Osteocyte (in vitro differentiated cells): Measurements from ENCODE around the gene MAST1. TPM values are rescaled to one million over a fixed set of nuclear protein-coding genes. Genes with fewer than 3 reads are reported as not detected.

Experiments used
- DNase-seq: peaks from one replicate; pipeline ENCODE4 v3.0.0; 2021; ENCODE audit warnings: mixed read lengths; ENCODE audit not compliant: unreplicated experiment; ENCODE audit errors: extremely low spot score
- H3K27ac Mint-ChIP-seq: one replicate; pipeline ENCODE4 v1.8.0; 2021; ENCODE audit warnings: mild to moderate bottlenecking, mixed read lengths; ENCODE audit not compliant: unreplicated experiment
- H3K27me3 Mint-ChIP-seq: one replicate; pipeline ENCODE4 v1.8.0; 2021; ENCODE audit warnings: mixed read lengths; ENCODE audit not compliant: unreplicated experiment
- H3K36me3 Mint-ChIP-seq: one replicate; pipeline ENCODE4 v1.8.0; 2021; ENCODE audit warnings: mixed read lengths; ENCODE audit not compliant: unreplicated experiment
- H3K4me1 Mint-ChIP-seq: one replicate; pipeline ENCODE4 v1.8.0; 2021; ENCODE audit warnings: mixed read lengths; ENCODE audit not compliant: unreplicated experiment
- H3K4me3 Mint-ChIP-seq: one replicate; pipeline ENCODE4 v1.8.0; 2021; ENCODE audit warnings: mild to moderate bottlenecking, moderate library complexity, mixed read lengths; ENCODE audit not compliant: unreplicated experiment
- H3K9me3 Mint-ChIP-seq: one replicate; pipeline ENCODE4 v1.8.0; 2021; ENCODE audit warnings: mixed read lengths; ENCODE audit not compliant: unreplicated experiment
- total RNA-seq: library from RNA; stranded (reverse); gene quantifications from 2 replicates; pipeline ENCODE4 v1.2.1, GENCODE V29; 2021
- TF ChIP-seq, protein P1 (sequence below): fragments of 200-600 bp; sonication (generic); IDR thresholded peaks from 2 replicates; pipeline ENCODE4 v1.5.0; 2021; ENCODE audit warnings: antibody characterized with exemption, mild to moderate bottlenecking, moderate library complexity

Gene MAST1
- total RNA-seq, 1 donor from 2014 or later, result 0.32 TPM

GRCh38 chr19:12864721-12865715 lies 26.7 kb downstream of the MAST1 start:
- H3K36me3 Mint-ChIP-seq, result no peaks in the 10 kb centered on the region
- no peaks in the 10 kb centered on the region for H3K9me3 Mint-ChIP-seq
- H3K27me3 Mint-ChIP-seq, result peaks cover 14% of the 10 kb centered on the region
- H3K4me1 Mint-ChIP-seq, result peaks cover 5% of the 10 kb centered on the region
- H3K27ac Mint-ChIP-seq, result no peak overlapping the region
- DNase-seq, result no peak
- TF ChIP-seq, protein P1, sequence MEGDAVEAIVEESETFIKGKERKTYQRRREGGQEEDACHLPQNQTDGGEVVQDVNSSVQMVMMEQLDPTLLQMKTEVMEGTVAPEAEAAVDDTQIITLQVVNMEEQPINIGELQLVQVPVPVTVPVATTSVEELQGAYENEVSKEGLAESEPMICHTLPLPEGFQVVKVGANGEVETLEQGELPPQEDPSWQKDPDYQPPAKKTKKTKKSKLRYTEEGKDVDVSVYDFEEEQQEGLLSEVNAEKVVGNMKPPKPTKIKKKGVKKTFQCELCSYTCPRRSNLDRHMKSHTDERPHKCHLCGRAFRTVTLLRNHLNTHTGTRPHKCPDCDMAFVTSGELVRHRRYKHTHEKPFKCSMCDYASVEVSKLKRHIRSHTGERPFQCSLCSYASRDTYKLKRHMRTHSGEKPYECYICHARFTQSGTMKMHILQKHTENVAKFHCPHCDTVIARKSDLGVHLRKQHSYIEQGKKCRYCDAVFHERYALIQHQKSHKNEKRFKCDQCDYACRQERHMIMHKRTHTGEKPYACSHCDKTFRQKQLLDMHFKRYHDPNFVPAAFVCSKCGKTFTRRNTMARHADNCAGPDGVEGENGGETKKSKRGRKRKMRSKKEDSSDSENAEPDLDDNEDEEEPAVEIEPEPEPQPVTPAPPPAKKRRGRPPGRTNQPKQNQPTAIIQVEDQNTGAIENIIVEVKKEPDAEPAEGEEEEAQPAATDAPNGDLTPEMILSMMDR, result no peak
- H3K4me3 Mint-ChIP-seq, result no peak overlapping the region

DNA sequence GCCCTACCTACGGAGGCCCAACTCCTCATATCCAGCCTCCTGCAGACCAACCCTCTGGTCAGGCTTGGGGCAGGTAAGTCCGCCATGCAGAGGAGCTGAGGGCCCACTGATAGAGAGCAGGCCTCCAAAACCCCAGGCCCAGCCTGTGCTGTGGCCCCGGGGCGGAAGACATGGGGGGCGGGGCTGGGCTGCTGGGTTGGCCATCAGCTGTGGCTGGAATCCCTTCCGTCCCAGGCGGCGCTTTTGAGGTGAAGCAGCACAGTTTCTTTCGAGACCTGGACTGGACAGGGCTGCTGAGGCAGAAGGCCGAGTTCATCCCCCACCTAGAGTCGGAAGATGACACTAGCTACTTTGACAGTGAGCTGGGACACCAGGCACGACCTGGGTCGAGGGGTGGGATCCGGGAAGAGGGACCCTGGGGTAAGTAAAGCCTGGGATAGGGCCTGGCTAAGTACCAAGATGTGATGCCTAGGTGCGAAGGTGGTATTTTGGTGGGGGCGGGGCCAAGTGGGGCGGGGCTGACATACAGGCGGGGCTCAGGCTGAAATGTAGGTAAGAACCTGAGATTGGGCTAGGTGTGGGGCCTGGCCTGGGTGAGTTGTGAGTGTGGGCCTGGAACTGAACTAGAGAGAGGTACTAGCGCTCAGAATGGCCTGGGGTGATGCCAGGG lies 27.6 kb downstream of the MAST1 start:
- H3K4me1 Mint-ChIP-seq, result peaks cover 5% of the 10 kb centered on the region
- no peak for DNase-seq
- TF ChIP-seq, protein P1, result no peak
- peaks cover under 1% of the 10 kb centered on the region for H3K36me3 Mint-ChIP-seq
- no peak overlapping the region for H3K4me3 Mint-ChIP-seq
- H3K27ac Mint-ChIP-seq, result no peak overlapping the region
- no peaks in the 10 kb centered on the region for H3K9me3 Mint-ChIP-seq
- peaks cover 14% of the 10 kb centered on the region for H3K27me3 Mint-ChIP-seq

DNA sequence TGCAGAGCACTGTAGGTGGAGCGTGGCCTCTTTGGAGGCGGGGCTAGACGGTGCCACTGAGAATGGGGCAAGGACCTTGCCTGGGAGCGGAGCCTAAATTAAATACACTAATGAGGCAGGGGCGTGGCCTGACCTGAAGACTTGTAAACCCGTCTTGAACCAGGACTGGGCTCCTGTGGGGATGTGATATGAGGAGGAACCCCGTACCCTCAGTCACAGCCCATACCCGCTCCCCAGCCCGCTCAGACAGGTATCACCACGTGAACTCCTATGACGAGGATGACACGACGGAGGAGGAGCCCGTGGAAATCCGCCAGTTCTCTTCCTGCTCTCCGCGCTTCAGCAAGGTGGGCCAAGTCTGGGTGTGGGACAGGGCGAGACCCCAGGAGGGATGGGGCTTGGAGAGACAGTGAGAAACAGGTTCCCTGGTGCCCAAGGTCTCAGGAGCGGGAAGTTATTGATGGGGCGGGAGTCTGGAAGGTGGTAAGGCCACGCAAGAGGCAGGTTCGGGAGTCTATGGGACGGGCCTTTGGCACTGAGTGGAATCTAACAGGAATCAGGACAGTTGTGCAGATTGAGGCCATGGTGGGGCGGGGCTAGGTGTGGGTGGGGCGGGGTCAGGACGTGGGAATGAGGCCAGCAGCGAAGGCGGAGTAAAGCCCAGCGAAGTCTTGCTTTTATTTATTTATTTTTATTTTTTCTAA lies 28.3 kb downstream of the MAST1 start:
- peaks cover 11% of the 10 kb centered on the region for H3K27me3 Mint-ChIP-seq
- no peak for DNase-seq
- peaks cover 5% of the 10 kb centered on the region for H3K4me1 Mint-ChIP-seq
- H3K36me3 Mint-ChIP-seq, result peaks cover 2% of the 10 kb centered on the region
- no peak overlapping the region for H3K27ac Mint-ChIP-seq
- TF ChIP-seq, protein P1, result no peak
- H3K9me3 Mint-ChIP-seq, result no peaks in the 10 kb centered on the region
- peak overlapping the region; percentile 61 for H3K4me3 Mint-ChIP-seq

DNA sequence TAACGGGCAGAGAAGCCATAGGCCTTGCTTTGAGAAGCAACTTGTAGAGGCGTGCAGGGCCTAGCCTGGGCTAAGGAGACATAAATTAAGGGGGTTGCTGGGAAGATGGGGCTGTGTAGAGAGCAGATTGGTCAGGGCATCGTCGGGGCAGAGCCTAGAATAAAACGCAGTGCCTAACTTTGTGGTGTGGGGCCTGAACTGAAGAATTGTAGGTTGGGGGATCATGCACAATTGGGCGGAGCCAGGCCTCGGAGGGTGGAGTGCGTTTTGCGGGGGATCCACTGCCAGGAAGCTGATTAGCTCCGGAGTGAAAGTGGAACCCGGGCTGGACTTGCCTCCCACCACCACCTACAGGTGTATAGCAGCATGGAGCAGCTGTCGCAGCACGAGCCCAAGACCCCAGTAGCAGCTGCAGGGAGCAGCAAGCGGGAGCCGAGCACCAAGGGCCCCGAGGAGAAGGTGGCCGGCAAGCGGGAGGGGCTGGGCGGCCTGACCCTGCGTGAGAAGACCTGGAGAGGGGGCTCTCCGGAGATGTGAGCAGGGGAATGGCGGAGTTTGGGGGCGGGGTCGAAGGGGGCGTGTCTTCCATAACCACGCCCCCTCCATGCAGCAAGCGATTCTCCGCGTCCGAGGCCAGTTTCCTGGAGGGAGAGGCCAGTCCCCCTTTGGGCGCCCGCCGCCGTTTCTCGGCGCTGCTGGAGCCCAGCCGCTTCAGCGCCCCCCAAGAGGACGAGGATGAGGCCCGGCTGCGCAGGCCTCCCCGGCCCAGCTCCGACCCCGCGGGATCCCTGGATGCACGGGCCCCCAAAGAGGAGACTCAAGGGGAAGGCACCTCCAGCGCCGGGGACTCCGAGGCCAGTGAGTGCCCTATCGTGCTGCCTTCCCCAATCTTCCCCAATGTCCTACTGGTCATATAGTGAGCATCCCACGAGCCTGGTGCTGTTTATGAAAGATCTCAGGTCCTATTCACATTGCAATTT lies 29.1 kb downstream of the MAST1 start:
- Mint-ChIP-seq H3K4me1 (peaks cover 5% of the 10 kb centered on the region), H3K27me3 (peaks cover 6% of the 10 kb centered on the region), H3K4me3 (peak overlapping the region; percentile 61), H3K36me3 (peaks cover 5% of the 10 kb centered on the region), H3K27ac (no peak overlapping the region), H3K9me3 (no peaks in the 10 kb centered on the region)
- DNase-seq, result peak; percentile 87
- TF ChIP-seq, protein P1, result no peak
